DMS153 treated with DMSO at 0.1 percent for 48 hours (cell line): Measurements from ENCODE around the gene NPM1.
"Not testable (repeated sequence)": the region's sequence is repeated elsewhere in the genome, so short reads cannot be mapped to it uniquely, and the experiment has no call there.

ENCODE experiments used
- DNase-seq: peaks from one replicate; lab custom pipeline; 2025; ENCODE audit not compliant: unreplicated experiment; lab: John Stamatoyannopoulos, UW

The NPM1 gene, protein sequence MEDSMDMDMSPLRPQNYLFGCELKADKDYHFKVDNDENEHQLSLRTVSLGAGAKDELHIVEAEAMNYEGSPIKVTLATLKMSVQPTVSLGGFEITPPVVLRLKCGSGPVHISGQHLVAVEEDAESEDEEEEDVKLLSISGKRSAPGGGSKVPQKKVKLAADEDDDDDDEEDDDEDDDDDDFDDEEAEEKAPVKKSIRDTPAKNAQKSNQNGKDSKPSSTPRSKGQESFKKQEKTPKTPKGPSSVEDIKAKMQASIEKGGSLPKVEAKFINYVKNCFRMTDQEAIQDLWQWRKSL

GRCh38 chr5:171387345-171387969, at the start of gene NPM1:
TSS of gene NPM1 (plus strand) at chr5:171387849. CDS start at chr5:171387949, 100 bp downstream.
- DNase-seq, result peak; percentile 74

DNA sequence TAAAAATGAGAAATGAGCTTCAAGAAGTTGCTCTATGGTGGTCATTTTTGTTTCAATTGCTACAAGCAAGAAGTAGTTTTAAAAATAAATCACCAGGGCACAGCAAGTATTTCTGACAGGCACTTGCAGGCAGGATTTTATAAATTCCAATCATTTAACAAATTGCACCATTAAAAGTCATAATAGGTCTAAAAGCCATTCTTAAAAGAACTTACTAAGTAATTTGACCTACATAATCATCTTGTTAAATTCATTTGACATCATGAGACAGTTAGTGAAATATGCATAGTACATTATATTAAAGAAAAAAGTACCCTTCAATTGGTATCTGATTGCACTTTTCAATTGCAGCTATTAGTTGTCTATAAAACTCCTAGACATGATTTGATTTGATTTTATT, 47.6 kb upstream of the NPM1 start:
- no peak for DNase-seq

GRCh38 chr5:171340491-171340890, 47.2 kb upstream of the NPM1 start:
- no peak for DNase-seq

GRCh38 chr5:171342362-171343111, 45.1 kb upstream of the NPM1 start:
- DNase-seq, result no peak

GRCh38 chr5:171344936-171345608, 42.6 kb upstream of the NPM1 start:
- DNase-seq, result no peak

DNA sequence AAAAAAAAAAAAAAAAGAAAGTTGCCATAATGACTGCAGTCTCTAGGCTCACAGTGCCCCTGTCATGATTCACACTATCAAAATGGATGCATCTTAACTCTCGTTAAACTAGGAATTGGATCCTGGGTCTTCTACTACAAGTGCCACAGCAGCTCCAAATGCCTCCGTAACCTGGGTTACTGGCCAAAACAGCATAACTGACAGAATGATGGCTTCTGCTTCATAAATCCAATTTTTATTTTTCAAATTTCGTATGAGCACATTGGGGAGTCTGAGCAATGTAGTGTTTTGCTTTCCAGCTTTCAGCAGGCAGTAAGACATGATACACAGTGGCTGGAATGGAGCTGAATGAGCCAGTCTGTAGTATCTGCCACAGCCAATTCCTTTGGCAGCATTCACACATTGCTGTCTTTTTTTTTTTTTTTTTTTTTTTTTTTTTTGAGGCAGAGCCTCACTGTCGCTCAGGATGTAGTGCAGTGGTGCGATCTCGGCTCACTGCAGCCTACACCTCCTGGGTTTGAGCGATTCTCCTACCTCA, 36.0 kb upstream of the NPM1 start:
- no peak for DNase-seq

GRCh38 chr5:171355302-171355724, 32.3 kb upstream of the NPM1 start:
- DNase-seq, result no peak

DNA sequence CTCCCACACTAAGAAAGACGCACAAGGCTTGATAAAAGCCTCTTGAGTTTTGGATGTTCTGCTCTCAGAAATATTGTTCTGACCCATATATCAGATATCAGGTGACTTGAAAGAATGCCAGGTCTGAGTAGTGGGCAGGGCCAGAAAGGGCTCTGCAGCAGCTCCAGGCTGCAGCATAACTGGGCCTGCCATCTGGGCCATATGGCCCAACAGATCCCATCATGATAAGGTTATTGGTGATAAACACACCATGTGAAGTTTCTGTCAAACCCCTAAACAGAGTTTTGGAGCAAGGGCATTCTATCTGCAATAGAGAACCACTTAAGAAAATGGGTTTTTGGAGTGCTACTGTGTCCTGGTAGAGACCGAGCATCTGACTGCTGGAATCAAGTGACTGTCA, 29.8 kb upstream of the NPM1 start:
- no peak for DNase-seq

- DNase-seq, result not testable (repeated sequence)
Measured at GRCh38 chr5:171361151-171361550, 26.5 kb upstream of the NPM1 start.

DNA sequence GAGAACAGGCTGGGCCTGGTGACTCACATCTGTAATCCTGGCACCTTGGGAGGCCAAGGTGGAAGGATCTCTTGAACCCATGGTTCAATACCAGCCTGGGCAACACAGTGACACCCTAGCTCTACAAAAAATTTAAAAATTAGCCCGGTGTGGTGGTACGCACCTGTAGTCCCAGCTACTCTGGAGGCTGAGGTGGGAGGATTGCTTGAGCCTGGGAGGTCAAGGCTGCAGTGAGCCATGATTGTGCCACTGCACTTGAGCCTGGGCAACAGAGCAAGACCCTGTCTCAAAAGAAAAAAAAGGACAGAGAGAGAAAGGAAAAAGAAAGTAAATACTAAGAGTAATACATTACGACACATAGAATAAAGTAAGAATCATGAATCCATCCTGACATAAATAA, 24.4 kb upstream of the NPM1 start:
- DNase-seq, result not testable (repeated sequence)

GRCh38 chr5:171363846-171364245, 23.8 kb upstream of the NPM1 start:
- DNase-seq, result no peak

- no peak for DNase-seq
Measured at GRCh38 chr5:171365351-171365750, 22.3 kb upstream of the NPM1 start.

GRCh38 chr5:171366645-171367044, 21.0 kb upstream of the NPM1 start:
- no peak for DNase-seq

DNA sequence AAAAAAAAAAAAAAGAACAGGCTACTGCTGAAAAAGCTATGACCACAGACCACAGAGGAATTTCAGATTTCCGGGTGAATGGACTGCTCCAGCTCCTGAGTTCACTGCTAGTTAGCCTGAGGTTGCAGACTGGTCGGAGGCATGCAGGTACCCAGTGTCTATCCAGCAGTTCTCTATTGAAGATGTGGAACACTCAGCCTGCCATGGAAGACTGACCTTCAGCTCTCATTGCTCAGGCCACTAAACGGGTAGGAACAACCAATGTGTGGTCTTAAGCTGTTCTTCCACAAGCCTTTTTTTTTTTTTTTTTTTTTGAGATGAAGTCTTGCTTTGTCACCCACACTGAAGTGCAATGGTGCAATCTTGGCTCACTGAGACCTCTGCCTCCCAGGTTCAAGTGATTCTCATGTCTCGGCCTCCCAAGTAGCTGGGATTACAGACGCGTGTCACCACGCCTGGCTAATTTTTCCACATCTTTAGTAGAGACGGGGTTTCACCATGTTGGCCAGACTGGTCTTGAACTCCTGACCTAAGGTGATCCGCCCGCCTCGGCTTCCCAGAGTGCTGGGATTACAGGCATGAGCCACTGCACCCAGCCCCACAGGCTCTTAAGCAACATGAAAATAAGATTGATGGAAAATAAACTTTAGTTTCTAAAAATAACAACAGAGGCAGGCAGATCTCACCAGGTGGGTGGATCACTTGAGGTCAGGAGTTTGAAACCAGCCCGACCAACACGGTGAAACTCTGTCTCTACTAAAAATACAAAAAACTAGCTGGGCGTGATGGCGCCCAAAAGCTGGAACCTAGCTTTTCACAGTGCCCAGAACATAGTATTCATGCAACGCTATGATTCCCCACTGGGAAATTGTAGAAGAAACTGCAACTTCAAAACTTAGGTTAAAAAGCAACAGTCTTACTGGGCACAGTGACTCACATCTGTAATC, 20.0 kb upstream of the NPM1 start:
- no peak for DNase-seq

DNA sequence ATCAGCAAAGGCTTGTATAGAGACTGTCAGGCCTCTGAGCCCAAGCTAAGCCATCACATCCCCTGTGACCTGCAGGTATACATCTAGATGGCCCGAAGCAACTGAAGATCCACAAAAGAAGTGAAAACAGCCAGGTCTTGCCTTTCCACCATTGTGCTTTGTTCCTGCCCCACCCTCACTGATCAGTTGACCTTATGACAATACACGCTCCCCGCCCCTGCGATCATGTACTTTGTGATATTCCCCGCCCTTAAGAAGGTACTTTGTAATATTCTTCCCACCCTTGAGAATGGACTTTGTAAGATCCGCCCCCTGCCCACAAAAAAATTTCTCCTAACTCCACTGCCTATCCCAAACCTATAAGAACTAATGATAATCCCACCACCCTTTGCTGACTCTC, 18.6 kb upstream of the NPM1 start:
- DNase-seq, result no peak

- DNase-seq, result no peak
Measured at GRCh38 chr5:171369898-171370297, 17.8 kb upstream of the NPM1 start.

DNA sequence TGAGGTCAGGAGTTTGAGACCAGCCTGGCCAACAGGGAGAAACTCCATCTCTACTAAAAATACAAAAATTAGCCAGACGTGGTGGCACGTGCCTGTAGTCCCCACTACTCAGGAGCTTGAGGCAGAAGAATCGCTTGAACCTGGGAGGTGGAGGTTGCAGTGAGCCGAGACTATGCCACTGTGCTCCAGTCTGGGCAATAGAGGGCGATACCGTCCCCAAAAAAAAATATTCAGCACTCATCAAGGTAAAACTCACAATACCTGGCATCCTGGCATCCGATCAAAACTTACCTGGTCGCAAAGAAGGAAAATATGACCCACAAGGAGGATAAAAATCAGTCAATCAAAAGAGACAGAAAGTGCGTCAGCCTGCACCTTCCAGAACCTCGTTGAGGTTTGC, 16.8 kb upstream of the NPM1 start:
- not testable (repeated sequence) for DNase-seq

- DNase-seq, result no peak
Measured at GRCh38 chr5:171371326-171371725, 16.3 kb upstream of the NPM1 start.

DNA sequence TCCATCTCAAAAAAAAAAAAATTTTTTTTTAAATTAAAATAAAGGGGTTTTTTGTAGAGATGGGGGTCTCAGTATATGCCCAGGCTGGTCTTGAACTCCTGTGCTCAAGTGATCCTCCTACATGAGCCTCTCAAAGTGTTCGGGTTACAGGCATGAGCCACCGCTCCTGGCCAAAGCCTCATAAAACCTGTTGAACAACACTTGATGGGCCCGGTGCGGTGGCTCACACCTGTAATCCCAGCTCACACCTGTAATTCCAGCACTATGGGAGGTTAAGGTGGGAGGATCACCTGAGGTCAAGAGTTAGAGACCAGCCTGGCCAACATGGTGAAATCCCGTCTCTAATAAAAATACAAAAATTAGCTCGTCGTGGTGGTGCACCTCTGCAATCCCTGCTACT, 7.7 kb upstream of the NPM1 start:
- DNase-seq, result no peak

DNA sequence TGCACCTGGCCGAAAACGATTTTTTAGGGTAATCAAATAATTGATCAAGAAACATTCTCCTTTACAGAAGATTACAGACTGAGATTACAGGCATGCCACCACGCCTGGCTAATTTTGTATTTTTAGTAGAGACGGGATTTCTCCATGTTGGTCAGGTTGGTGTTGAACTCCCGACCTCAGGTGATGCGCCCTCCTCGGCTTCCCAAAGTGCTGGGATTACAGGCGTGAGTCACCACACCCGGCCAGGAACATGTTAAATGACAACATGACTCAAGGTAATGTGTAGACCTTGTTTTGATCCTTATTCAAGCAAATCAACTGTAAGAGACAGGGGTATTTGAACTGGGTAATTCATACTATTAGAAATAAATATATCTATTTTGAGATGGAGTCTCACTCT, 3.2 kb upstream of the NPM1 start:
- DNase-seq, result not testable (repeated sequence)
